Sigmoid colon (tissue), 7 donors: ENCODE measurements around the gene SLC22A2. TPM values are rescaled to one million over a fixed set of nuclear protein-coding genes. Genes with fewer than 3 reads are reported as not detected.

ENCODE experiments used
- DNase-seq: peaks from one replicate; pipeline ENCODE4 v3.0.0-alpha.2; 2019
- H3K27ac ChIP-seq, 4 donors: fragments of 200-600 bp; sonication (generic); one replicate each; pipeline ENCODE4 v1.5.1; 2016 to 2019; ENCODE audit warnings: mild to moderate bottlenecking in 1 of 4
- H3K27me3 ChIP-seq, 3 donors: fragments of 200-600 bp; sonication (generic); one replicate each; pipeline ENCODE4 v1.5.1; 2019; ENCODE audit warnings: mild to moderate bottlenecking in 1 of 3
- H3K36me3 ChIP-seq, 4 donors: fragments of 200-600 bp; sonication (generic); one replicate each; pipeline ENCODE4 v1.5.1; 2016 to 2019
- H3K4me1 ChIP-seq, 4 donors: fragments of 200-600 bp; sonication (generic); one replicate each; pipeline ENCODE4 v1.5.1; 2017 to 2019
- H3K4me3 ChIP-seq, 4 donors: fragments of 200-600 bp; sonication (generic); one replicate each; pipeline ENCODE4 v1.5.1; 2017 to 2019; ENCODE audit warnings: mild to moderate bottlenecking in 2 of 4, moderate library complexity in 1 of 4
- H3K9me3 ChIP-seq, 4 donors: fragments of 200-600 bp in 3 of 4; sonication (generic) in 3 of 4; one replicate each; pipeline versions ENCODE4 v1.5.1 to v1.6.1; 2013 to 2019
- CTCF ChIP-seq, 4 experiments: fragments of 450-650 bp in 3 of 4; fragments of 200-600 bp in 1 of 4; IDR thresholded peaks; one replicate each; pipeline ENCODE4 v1.5.1; 2016 to 2019; ENCODE audit warnings: antibody characterized with exemption in 4 of 4, mild to moderate bottlenecking in 3 of 4, moderate library complexity in 2 of 4
- EP300 ChIP-seq, 4 donors: sonication (generic); formaldehyde crosslinking; IDR thresholded peaks; one replicate each; pipeline ENCODE4 v1.6.1; 2017; ENCODE audit warnings: antibody characterized with exemption in 4 of 4
- POLR2A ChIP-seq, 2 donors: fragments of 450-650 bp; IDR thresholded peaks; one replicate each; pipeline ENCODE4 v1.6.1; 2016; ENCODE audit warnings: antibody characterized with exemption in 2 of 2, mild to moderate bottlenecking in 2 of 2, moderate library complexity in 2 of 2
- POLR2AphosphoS5 ChIP-seq, 4 donors: sonication (generic); formaldehyde crosslinking; IDR thresholded peaks; one replicate each; pipeline ENCODE4 v1.6.1; 2017; ENCODE audit warnings: antibody characterized with exemption in 4 of 4
- WGBS, 2 donors: extraction: QIAGEN DNeasy Blood & Tissue Kit; methylation state at CpG; one replicate each; pipeline ENCODE4 v1.1.7; 2013; 5-methylcytosine and 5-hydroxymethylcytosine counted together
- intact Hi-C: fragments of 100-400 bp; cut with DNase I; formaldehyde crosslinking; loops from one replicate; pipeline ENCODE4 v1.15.1; 2023
- polyA plus RNA-seq, 3 donors: library from polyadenylated mRNA; stranded (reverse); fragments of 200-250 nt; gene quantifications; one replicate each; pipeline ENCODE4 v1.2.3, GENCODE V29; 2013
- total RNA-seq, 4 donors: library from RNA; depleted of rRNA; stranded (reverse); fragments of >200 nt; gene quantifications; one replicate each; pipeline ENCODE4 v1.1.0, GENCODE V29; 2016
- donor health status: healthy with polysubstance abuse.
- donor health status: Bipolar disorder and iron deficiency.
- donor health status: healthy.

Gene SLC22A2
- total and polyA plus RNA-seq, 7 donors, result 0.27 to 0.99 (median 0.32) TPM; not detected in 3

GRCh38 chr6:160197662-160198061 is 61.0 kb downstream of the SLC22A2 start:
- Histone ChIP-seq H3K36me3 (no peaks in the 10 kb centered on the region), H3K4me1 (peaks cover 0 to 7% (median 0%) of the 10 kb centered on the region in 4 donors), H3K27ac (no peak overlapping the region), H3K4me3 (no peak overlapping the region), H3K9me3 (peaks cover 0 to 18% (median 3%) of the 10 kb centered on the region in 4 donors), H3K27me3 (no peaks in the 10 kb centered on the region)
- intact Hi-C loops, result no loop called here
- no peak for DNase-seq
- TF ChIP-seq EP300 (IDR thresholded peaks at IDR 0.05) (no peak), POLR2A (IDR thresholded peaks at IDR 0.05) (no peak)

- Histone ChIP-seq H3K4me3 (no peak overlapping the region), H3K9me3 (peaks cover 0 to 19% (median 3%) of the 10 kb centered on the region in 4 donors), H3K27me3 (no peaks in the 10 kb centered on the region), H3K27ac (no peak overlapping the region), H3K4me1 (peaks cover 0 to 7% (median 0%) of the 10 kb centered on the region in 4 donors), H3K36me3 (no peaks in the 10 kb centered on the region)
- intact Hi-C loops, result no loop called here
- no peak for TF ChIP-seq CTCF (IDR thresholded peaks at IDR 0.05)
- TF ChIP-seq POLR2A (IDR thresholded peaks at IDR 0.05), result no peak
- no peak for TF ChIP-seq POLR2AphosphoS5 (IDR thresholded peaks at IDR 0.05)
- TF ChIP-seq EP300 (IDR thresholded peaks at IDR 0.05), result no peak
- 84 to 86% methylated on average over 1 of the region's 1 CpG for whole genome bisulfite sequencing, 2 donors
- DNase-seq, result no peak
These were observed 63.8 kb downstream of the SLC22A2 start for GRCh38 chr6:160194808-160195207.

GRCh38 chr6:160192840-160193239 is 65.8 kb downstream of the SLC22A2 start:
- no peak for DNase-seq
- Histone ChIP-seq H3K36me3 (no peaks in the 10 kb centered on the region), H3K4me1 (no peaks in the 10 kb centered on the region), H3K4me3 (no peak overlapping the region), H3K27ac (no peak overlapping the region), H3K27me3 (no peaks in the 10 kb centered on the region), H3K9me3 (peaks cover 0 to 19% (median 3%) of the 10 kb centered on the region in 4 donors)
- WGBS, 2 donors, result 97 to 100% methylated on average over 1 of the region's 1 CpG
- intact Hi-C loops, result no loop called here
- TF ChIP-seq CTCF (IDR thresholded peaks at IDR 0.05), result no peak
- TF ChIP-seq EP300 (IDR thresholded peaks at IDR 0.05), result no peak
- TF ChIP-seq POLR2A (IDR thresholded peaks at IDR 0.05), result no peak
- TF ChIP-seq POLR2AphosphoS5 (IDR thresholded peaks at IDR 0.05), result no peak

GRCh38 chr6:160190973-160191372 is 67.6 kb downstream of the SLC22A2 start:
- H3K4me3 ChIP-seq, result no peak overlapping the region
- peaks cover 0 to 19% (median 3%) of the 10 kb centered on the region in 4 donors for H3K9me3 ChIP-seq
- no peak for DNase-seq
- no peaks in the 10 kb centered on the region for H3K4me1 ChIP-seq
- H3K27ac ChIP-seq, result no peak overlapping the region
- intact Hi-C loops, result no loop called here
- TF ChIP-seq CTCF (IDR thresholded peaks at IDR 0.05) (no peak), POLR2A (IDR thresholded peaks at IDR 0.05) (no peak), POLR2AphosphoS5 (IDR thresholded peaks at IDR 0.05) (no peak), EP300 (IDR thresholded peaks at IDR 0.05) (no peak)
- no peaks in the 10 kb centered on the region for H3K36me3 ChIP-seq
- H3K27me3 ChIP-seq, result no peaks in the 10 kb centered on the region

- intact Hi-C loops, result no loop called here
- DNase-seq, result no peak
- Histone ChIP-seq H3K27ac (no peak overlapping the region), H3K4me1 (no peaks in the 10 kb centered on the region), H3K4me3 (no peak overlapping the region), H3K9me3 (peaks cover 0 to 16% (median 2%) of the 10 kb centered on the region in 4 donors), H3K36me3 (no peaks in the 10 kb centered on the region), H3K27me3 (no peaks in the 10 kb centered on the region)
- WGBS, 2 donors, result 79 to 91% methylated on average over 1 of the region's 1 CpG
- TF ChIP-seq CTCF (IDR thresholded peaks at IDR 0.05) (no peak), EP300 (IDR thresholded peaks at IDR 0.05) (no peak), POLR2A (IDR thresholded peaks at IDR 0.05) (no peak), POLR2AphosphoS5 (IDR thresholded peaks at IDR 0.05) (no peak)
These were observed 68.5 kb downstream of the SLC22A2 start for GRCh38 chr6:160190081-160190480.
